GM12873 (cell line): ENCODE data around the gene FTCDNL1.

Source experiments
- CTCF ChIP-seq: IDR thresholded peaks from 2 replicates; pipeline ENCODE4 v1.5.1; 2012; ENCODE audit warnings: low read depth, mild to moderate bottlenecking, moderate library complexity, low read length, control low read depth; ENCODE audit not compliant: insufficient read depth; ENCODE audit errors: missing control alignments

FTCDNL1 gene

DNA sequence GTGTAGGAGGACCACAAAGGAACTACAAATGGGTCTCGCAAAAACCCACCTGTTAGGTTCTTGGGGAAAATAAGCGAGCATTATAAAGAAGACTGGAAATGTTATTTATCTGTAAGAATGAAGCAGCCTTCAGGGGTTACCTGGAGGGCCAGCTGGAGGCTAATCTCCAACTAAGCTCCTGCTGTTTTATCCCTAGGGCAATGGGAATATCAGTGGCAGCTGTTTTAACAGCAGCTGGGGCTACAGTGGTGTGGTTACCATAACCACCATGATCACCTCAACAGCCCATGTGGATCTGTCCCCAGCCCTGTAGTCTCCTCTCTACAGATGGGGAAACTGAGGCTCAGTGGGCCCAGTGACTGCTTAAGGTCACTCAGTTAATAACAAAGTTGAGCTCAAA, 108.1 kb downstream of the FTCDNL1 start:
- TF ChIP-seq CTCF = no peak

GRCh38 chr2:199740111-199740428, 110.9 kb downstream of the FTCDNL1 start:
- TF ChIP-seq CTCF = no peak

DNA sequence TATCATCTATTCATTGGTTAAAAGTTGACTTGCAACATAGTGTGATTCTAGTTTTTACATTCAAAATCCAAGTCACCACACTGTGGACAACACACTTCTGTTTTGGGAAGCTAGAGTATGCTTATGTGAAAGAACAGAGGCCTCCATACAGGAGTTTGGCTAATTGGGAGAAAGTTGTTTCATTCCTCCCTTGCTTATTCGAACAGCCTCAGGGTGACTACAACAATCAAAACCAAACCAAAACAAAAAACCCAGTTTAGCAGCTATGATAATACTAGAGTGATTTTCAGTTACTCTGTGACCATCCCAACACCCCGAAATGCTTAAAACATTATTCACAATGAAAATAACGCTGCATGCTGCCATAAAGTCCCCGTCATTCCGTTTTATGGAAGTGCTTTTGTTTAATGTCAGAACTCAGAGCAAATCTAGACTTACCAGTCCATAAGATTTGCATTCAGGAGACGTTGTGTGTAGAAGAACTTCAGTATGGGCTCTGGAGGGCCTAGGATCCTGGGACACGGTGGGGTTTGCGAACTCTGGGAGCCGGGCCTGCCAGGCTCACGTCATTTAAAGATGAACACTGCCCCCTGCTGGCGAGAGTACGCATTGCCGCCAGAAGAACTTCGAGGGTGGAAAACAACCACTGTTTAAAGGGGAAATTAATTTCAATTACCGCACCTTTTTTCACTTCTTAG, 111.4 kb downstream of the FTCDNL1 start:
- peak; percentile 83 for TF ChIP-seq CTCF

DNA sequence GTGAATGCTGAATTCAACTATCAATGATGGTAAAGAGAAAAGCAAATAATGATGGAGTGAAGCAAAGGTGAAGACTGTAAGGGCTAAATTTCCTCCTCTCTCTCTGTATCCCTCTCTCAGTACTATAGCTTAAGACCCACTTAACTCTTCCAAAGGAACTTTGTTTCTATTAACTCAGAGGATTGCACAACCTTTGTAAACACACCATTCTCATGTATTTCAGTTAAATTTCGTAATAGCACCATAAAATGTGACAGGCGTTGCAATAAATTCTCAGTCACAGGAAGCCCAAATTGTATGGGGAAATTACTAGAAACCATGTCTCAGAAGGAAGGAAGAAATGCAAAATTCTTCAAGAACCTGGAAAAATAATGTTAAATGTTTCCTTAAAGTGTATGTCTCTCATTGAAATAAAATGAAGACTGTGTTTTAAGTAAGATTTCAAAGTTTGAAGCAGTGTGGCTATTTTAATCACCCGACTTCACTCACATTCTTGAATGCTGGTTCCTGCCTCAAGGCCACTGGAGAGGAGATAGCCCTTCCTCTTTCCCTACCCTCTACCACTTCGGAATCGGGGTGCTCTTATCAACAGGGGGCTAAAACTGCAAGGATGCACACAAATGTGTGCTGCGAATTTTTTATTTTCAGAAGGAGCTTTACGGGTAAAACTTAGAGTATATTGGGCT, 112.1 kb downstream of the FTCDNL1 start:
- no peak for TF ChIP-seq CTCF

DNA sequence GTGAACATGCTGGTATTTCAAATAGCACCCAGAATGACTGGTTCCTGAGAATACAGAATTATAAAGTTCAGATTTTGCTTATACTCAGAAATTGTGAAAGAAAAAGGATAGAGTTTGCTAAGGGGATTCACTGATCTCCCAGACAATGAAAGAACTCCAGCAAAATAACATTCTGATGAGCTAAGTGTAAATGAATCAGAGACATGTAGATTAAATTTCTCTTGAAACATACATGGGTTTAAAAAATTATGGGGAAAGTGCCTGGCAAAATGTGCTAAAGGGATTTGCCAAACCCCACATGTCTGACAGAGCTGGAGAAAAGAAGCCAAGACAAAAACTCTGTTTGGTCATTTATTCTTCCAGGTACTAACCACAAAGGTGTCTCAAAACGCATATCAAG, 116.3 kb downstream of the FTCDNL1 start:
- TF ChIP-seq CTCF = no peak

DNA sequence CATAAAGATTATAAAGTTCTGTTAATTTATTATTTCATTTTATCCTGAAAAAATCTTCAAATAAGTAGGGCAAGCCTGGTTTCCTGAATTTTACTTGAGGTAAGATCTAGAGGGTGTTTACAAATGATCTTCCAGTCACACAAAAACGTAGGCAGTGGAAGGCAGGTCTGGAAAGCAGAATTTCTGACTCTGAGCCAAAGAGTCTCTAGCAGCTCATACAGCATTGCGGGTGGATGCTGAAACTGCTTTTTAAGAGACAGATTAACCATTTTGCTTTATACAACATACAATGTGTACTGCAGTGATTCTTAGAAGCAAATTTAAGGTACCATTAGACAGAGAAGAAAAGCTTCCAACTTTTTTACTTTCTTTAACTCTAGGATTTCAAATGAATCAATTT, 117.0 kb downstream of the FTCDNL1 start:
- TF ChIP-seq CTCF = no peak

- TF ChIP-seq CTCF = no peak
These were observed 123.2 kb downstream of the FTCDNL1 start for GRCh38 chr2:199727801-199728200.
